Heart left ventricle (tissue), 16 donors: ENCODE measurements around the gene BRMS1L. TPM values are rescaled to one million over a fixed set of nuclear protein-coding genes. Genes with fewer than 3 reads are reported as not detected.

Source experiments
- ATAC-seq, 4 donors: fragments of 200-7000 bp; cut with Tn5 transposase; one replicate each; pipeline ENCODE4 v1.9.1; 2020 to 2022; ENCODE audit warnings: moderate library complexity in 4 of 4, mild to moderate bottlenecking in 3 of 4, moderate number of reproducible peaks in 1 of 4
- DNase-seq, 5 donors: peaks; one replicate each; pipeline ENCODE4 v3.0.0-alpha.2; 2020
- H3K27ac ChIP-seq, 12 donors: fragments of 200-600 bp; sonication (generic) in 4 of 12; one replicate each; pipeline versions ENCODE4 v1.5.0 to v1.8.0; 2016 to 2022; ENCODE audit warnings: mild to moderate bottlenecking in 2 of 12
- H3K27me3 ChIP-seq, 9 donors: fragments of 200-600 bp; sonication (generic) in 2 of 9; one replicate each; pipeline versions ENCODE4 v1.5.1 to v1.8.0; 2016 to 2022; ENCODE audit warnings: mild to moderate bottlenecking in 3 of 9
- H3K36me3 ChIP-seq, 9 donors: fragments of 200-600 bp; sonication (generic) in 2 of 9; one replicate each; pipeline versions ENCODE4 v1.5.0 to v1.8.0; 2018 to 2022; ENCODE audit warnings: mild to moderate bottlenecking in 2 of 9
- H3K4me1 ChIP-seq, 12 donors: fragments of 200-600 bp; sonication (generic) in 4 of 12; one replicate each; pipeline versions ENCODE4 v1.5.0 to v1.8.0; 2016 to 2022; ENCODE audit warnings: mild to moderate bottlenecking in 3 of 12
- H3K4me3 ChIP-seq, 12 donors: fragments of 200-600 bp; sonication (generic) in 4 of 12; one replicate each; pipeline versions ENCODE4 v1.5.0 to v1.8.0; 2017 to 2022; ENCODE audit warnings: mild to moderate bottlenecking in 9 of 12, moderate library complexity in 4 of 12
- H3K9me3 ChIP-seq, 12 donors: fragments of 200-600 bp; sonication (generic) in 4 of 12; one replicate each; pipeline versions ENCODE4 v1.5.0 to v1.8.0; 2016 to 2022; ENCODE audit warnings: mild to moderate bottlenecking in 1 of 12
- POLR2A ChIP-seq, 2 donors: fragments of 450-650 bp; IDR thresholded peaks; one replicate each; pipeline ENCODE4 v1.6.1; 2017; ENCODE audit warnings: antibody characterized with exemption in 2 of 2, mild to moderate bottlenecking in 2 of 2, moderate library complexity in 2 of 2
- WGBS, 4 donors: extraction: QIAGEN DNeasy Blood & Tissue Kit in 2 of 4; methylation state at CpG; one replicate each; pipeline versions ENCODE4 v1.1.5 to v1.1.7; 2013 to 2018; 5-methylcytosine and 5-hydroxymethylcytosine counted together
- intact Hi-C, 10 donors: fragments of 100-400 bp; cut with DNase I; formaldehyde crosslinking; loops; one replicate each; pipeline versions ENCODE4 v1.11.1 to v1.14.2; 2022
- polyA plus RNA-seq, 2 donors: library from polyadenylated mRNA; stranded (reverse); fragments of 200-250 nt; gene quantifications; one replicate each; pipeline ENCODE4 v1.2.3, GENCODE V29; 2013
- total RNA-seq, 9 donors: library from RNA; depleted of rRNA in 2 of 9; stranded (reverse); fragments of >200 nt in 2 of 9; fragmentation: NEBNext Ultra II Directional in 3 of 9; extraction: Animal tissue kit (Norgen Biotek cat#: 25700) in 3 of 9; gene quantifications; one replicate each; pipeline versions ENCODE4 v1.1.0 to v1.2.4, GENCODE V29; 2016 to 2023
- TF ChIP-seq, protein P1 (sequence below), 12 donors: fragments of 200-600 bp; sonication (generic) in 4 of 12; IDR thresholded peaks; one replicate each; pipeline versions ENCODE4 v1.5.0 to v1.8.0; 2018 to 2022; ENCODE audit warnings: antibody characterized with exemption in 12 of 12, mild to moderate bottlenecking in 5 of 12
- donor health status: ischemic (EF 13 %, LVEDD 7.1; RV severe dilation, severe dysfunction).
- donor health status: healthy with polysubstance abuse.
- donor health status: DM: no; HTN: yes; CAD: no.
- donor health status: DM: no; HTN: no; CAD: no.
- donor health status: ischemic (EF 25% LVEDD 6.9; RV normal size, moderate dysfunction).
- donor health status: ischemic (EF 25% LVEDD 5.7; RV mildly dilated, moderate dysfunction).
- donor health status: healthy.
- donor health status: DM: yes; HTN: yes; CAD: no.
- donor health status: ischemic (EF 35%, LVEDD 5.7; RV mildly dilated, moderate dysfunction).
- donor health status: nonischemic (EF 11% LVEDD 7.7; RV severe dilation, severe dysfunction).
- donor health status: DM: yes; HTN: yes; CAD: no.
- donor health status: PGD.
- donor health status: ischemic (EF 29% LVEDD 5.4; RV normal size, mild dysfunction).
- donor health status: nonischemic (EF 23%, LVEDD 6.1; RV moderate dilation, normal function).

Gene BRMS1L
- total and polyA plus RNA-seq, 11 donors = 3.4 to 14.8 (median 11.1) TPM

DNA sequence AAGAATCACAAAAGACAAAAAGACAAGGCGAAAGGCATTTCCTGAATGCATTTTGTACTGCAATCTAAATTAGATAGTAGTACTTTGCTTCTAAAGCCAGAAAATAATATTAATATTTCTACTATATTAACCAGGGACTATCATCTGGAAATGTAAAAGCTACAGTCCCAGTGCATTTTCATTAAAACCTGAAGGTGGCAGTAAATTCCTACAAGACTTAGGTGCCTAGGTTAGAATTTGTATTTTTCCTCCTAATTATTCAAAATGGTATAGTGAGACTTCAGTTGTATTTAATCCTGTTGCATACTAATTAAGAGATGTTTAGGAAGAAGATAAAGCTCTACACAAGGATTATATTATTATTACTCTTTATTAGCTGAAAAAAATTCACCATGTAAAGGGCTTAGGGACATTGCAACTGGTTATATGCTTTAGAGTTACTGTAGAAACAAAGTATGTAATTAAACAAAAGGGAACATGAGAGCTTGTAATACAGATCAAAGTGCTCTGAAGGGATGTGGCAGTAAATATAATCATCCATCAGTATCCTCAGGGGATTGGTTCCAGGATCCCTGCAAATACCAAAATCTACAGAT, 53.6 kb downstream of the BRMS1L start:
- peaks cover 0 to 22% (median 14%) of the 10 kb centered on the region in 12 donors for H3K4me1 ChIP-seq
- H3K9me3 ChIP-seq = no peaks in the 10 kb centered on the region
- TF ChIP-seq, protein P1, sequence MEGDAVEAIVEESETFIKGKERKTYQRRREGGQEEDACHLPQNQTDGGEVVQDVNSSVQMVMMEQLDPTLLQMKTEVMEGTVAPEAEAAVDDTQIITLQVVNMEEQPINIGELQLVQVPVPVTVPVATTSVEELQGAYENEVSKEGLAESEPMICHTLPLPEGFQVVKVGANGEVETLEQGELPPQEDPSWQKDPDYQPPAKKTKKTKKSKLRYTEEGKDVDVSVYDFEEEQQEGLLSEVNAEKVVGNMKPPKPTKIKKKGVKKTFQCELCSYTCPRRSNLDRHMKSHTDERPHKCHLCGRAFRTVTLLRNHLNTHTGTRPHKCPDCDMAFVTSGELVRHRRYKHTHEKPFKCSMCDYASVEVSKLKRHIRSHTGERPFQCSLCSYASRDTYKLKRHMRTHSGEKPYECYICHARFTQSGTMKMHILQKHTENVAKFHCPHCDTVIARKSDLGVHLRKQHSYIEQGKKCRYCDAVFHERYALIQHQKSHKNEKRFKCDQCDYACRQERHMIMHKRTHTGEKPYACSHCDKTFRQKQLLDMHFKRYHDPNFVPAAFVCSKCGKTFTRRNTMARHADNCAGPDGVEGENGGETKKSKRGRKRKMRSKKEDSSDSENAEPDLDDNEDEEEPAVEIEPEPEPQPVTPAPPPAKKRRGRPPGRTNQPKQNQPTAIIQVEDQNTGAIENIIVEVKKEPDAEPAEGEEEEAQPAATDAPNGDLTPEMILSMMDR (IDR thresholded peaks at IDR 0.05) = peak; percentile 28 to 54 (median 32)
- TF ChIP-seq POLR2A (IDR thresholded peaks at IDR 0.05) = no peak
- WGBS, 4 donors = 72 to 81% (median 73%) methylated on average over 1 of the region's 1 CpG
- no peak overlapping the region for H3K4me3 ChIP-seq
- no peaks in the 10 kb centered on the region for H3K36me3 ChIP-seq
- intact Hi-C loops = loop anchor here in 7 of 10 donors (5.0 to 10.0 kb wide), 5 partner anchors 185 to 725 kb away; no protein-coding TSS in a partner anchor
- ATAC-seq (no peak), DNase-seq (no peak)
- H3K27me3 ChIP-seq = no peaks in the 10 kb centered on the region
- H3K27ac ChIP-seq = no peak overlapping the region

DNA sequence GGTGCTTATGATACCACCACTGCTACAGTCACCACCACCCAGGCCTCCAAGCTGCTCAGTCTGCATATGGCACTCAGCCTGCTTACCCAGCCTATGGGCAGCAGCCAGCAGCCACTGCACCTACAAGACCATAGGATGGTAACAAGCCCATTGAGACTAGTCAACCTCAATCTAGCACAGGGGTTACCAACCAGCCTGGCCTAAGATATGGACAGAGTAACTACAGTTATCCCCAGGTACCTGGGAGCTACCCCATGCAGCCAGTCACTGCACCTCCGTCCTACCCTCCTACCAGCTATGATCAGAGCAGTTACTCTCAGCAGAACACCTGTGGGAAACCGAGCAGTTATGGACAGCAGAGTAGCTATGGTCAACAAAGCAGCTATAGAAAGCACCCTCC, 55.1 kb downstream of the BRMS1L start:
- intact Hi-C loops = loop anchor here in 7 of 10 donors (5.0 to 10.0 kb wide), 4 partner anchors 494 to 724 kb away; no protein-coding TSS in a partner anchor

DNA sequence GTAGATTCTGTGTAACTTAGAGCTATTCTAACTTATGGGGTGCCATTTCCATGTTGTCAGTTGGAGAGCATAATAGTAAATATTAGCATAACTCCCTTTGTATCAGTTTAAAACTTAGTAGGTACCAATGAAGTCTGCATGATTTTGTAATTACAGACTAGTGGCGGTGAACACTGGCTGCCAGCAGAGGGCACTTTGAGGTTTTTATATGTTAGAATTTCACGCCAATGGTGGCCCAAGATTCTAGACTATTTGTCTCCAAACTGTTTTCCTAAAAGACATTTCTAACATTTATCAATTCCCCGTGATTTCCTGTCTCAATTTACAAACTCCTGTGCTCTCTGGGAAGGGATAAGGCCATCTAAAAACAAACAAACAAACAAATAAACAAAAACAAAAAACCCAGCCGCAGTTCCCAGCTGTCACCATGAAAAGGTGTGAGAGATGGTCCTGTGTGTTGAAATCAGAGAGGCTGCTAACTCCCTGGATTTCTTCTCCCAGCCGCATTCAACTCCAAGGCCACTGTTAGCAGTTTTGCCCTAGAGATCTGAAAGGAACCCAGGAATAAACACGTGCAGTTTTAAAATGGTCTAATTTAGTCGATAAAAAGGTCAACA, 57.6 kb downstream of the BRMS1L start:
- Histone ChIP-seq H3K27ac (no peak overlapping the region), H3K4me3 (no peak overlapping the region), H3K36me3 (no peaks in the 10 kb centered on the region), H3K4me1 (peaks cover 0 to 10% (median 5%) of the 10 kb centered on the region in 12 donors), H3K9me3 (no peaks in the 10 kb centered on the region), H3K27me3 (no peaks in the 10 kb centered on the region)
- intact Hi-C loops = loop anchor here in 7 of 10 donors (5.0 to 10.0 kb wide), 4 partner anchors 491 to 721 kb away; no protein-coding TSS in a partner anchor
- no peak for DNase-seq
- 46 to 53% (median 50%) methylated on average over 7 of the region's 7 CpGs for WGBS, 4 donors
- no peak for ATAC-seq
- TF ChIP-seq POLR2A (IDR thresholded peaks at IDR 0.05) = no peak
- TF ChIP-seq, protein P1 (IDR thresholded peaks at IDR 0.05) = peak; percentile 24 to 69 (median 48)

More for the DNA sequence above, 55.1 kb downstream of the BRMS1L start:
- H3K27ac ChIP-seq = no peak overlapping the region
- H3K4me3 ChIP-seq = no peak overlapping the region
- no peak for TF ChIP-seq POLR2A (IDR thresholded peaks at IDR 0.05)
- TF ChIP-seq, protein P1 (IDR thresholded peaks at IDR 0.05) = no peak
- H3K27me3 ChIP-seq = no peaks in the 10 kb centered on the region
- no peaks in the 10 kb centered on the region for H3K9me3 ChIP-seq
- no peak for DNase-seq
- WGBS, 4 donors = 94 to 100% (median 95%) methylated on average over 2 of the region's 2 CpGs
- peak in 1 of 4 donors; percentile 48 for ATAC-seq
- peaks cover 0 to 22% (median 14%) of the 10 kb centered on the region in 12 donors for H3K4me1 ChIP-seq
- no peaks in the 10 kb centered on the region for H3K36me3 ChIP-seq

DNA sequence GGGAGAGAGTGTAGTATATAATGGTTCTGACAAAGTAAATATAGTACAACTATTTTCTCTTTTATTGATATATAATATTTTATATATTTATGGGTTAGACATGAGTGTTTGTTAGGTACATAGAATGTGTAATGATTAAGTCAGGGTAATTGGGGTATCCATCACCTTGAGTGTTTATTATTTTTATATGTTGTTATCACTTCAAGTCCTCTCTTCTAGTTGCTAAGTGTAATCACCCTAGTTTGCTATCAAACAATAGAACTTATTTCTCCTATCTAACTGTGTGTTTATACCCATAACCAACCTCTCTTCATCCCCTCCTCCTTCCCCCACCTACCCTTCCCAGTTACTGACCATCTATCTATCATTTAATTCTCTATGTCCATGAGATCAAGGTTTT, 64.2 kb downstream of the BRMS1L start:
- Histone ChIP-seq H3K27ac (no peak overlapping the region), H3K9me3 (peaks cover 0 to 18% (median 5%) of the 10 kb centered on the region in 12 donors), H3K36me3 (no peaks in the 10 kb centered on the region), H3K27me3 (no peaks in the 10 kb centered on the region), H3K4me1 (no peaks in the 10 kb centered on the region), H3K4me3 (no peak overlapping the region)
- intact Hi-C loops = no loop called here
- TF ChIP-seq, protein P1 (IDR thresholded peaks at IDR 0.05) = no peak
- TF ChIP-seq POLR2A (IDR thresholded peaks at IDR 0.05) = no peak
- ATAC-seq (no peak), DNase-seq (no peak)
